ENCODE results near the gene NR2F1.

NR2F1 gene

GRCh38 chr5:93604644-93605515, 21.9 kb downstream of the NR2F1 start:
- DNase-seq (ENCODE audit: low spot score): no peak

DNA sequence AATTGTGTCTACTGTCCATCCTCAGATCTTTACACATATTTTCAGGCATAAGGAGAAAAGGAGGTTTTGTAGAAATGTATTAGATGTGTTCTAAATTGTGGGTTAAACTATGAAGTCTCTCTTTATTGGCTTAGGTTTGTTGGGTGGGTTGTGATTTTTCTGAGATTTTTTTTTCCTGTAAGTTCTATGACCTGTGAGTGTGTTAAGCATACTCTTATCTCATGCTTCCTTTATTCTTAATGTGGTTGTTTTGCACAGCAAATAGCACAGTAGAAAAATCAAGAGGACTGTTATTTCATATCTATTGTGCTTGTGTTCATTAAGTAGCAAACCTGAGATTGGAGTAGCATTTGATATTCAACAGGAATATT, 23.3 kb downstream of the NR2F1 start:
- DNase-seq (ENCODE audit: low spot score): no peak

DNA sequence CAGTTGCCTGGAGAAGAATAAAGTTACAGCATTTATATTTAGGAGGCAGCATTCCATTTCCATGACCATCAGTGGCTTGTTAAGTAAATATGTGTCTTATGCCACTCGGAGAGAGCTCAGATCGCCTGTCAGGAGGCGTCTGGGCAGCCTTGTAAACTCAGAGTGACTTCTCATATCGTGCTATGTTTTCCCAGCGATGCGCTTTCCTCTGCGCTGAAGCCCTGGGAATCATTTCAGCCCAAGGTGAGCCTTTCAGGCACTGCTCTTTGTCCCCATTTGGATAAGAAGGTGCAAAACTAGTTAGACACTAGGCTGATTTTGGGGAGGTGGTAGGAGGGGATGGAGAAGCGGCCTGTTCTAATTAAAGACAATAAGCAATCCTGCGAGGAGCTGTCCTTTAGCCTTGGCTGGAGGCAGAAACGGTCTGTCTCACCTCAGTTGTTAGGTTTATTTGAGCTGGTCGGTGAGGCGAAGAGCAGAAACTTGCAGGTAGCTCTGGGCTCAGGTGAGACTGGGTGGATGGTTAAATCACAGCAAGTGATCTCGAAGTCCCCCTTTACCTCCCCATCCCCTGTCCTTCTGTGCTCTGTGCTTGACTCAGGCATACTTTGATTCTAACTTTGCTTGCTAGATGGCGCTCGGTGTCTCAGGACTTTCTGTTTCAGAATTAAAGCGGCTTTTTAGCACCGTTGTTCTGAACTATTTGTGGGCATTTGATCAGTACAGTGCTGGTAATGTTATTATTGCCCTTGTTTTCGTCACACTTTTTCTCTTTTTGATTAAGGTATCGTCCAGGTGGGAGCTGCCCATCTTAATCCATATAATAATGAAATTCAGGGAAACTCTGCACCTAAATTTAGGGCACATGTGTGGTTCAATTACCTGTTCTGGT, 24.6 kb downstream of the NR2F1 start:
- DNase-seq (ENCODE audit: low spot score): no peak

DNA sequence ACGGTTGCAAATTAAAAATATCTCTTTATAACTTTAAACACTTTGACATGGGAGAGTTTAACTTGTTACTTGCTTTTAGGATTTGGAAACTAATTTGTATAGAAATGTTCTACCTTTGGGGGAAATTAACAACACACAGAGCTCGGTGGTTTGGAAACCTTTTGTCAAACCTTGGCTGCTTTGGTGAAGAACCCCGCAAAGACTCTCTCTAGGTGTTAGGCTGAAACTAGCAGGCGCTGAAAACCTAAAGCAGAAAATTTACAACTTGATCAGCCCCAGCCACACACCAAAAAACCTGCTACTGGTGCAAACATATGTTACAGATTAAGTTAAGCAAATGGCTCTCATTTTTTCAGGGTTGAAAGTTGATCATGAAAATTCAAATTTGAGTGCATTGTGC, 25.8 kb downstream of the NR2F1 start:
- no peak for DNase-seq (ENCODE audit: low spot score)

DNA sequence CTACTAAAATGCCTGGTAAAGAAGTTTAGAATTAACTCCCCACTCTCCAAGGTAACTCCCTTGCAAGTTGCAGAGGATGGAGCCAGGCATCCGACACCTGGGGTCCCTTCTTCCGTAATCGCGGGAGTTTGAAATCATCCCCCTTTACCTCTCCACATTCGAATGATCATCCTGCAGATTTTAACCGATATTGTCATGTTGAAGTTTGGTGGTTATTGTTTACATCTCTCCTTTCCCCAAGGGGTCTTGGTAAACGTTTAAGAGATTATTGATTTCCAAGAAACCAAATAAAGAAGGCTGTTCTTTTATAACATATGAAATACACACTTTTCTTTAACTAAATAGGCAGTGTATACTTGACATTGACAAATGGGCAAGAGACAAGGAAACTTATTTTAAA, 26.7 kb downstream of the NR2F1 start:
- DNase-seq (ENCODE audit: low spot score): no peak

DNA sequence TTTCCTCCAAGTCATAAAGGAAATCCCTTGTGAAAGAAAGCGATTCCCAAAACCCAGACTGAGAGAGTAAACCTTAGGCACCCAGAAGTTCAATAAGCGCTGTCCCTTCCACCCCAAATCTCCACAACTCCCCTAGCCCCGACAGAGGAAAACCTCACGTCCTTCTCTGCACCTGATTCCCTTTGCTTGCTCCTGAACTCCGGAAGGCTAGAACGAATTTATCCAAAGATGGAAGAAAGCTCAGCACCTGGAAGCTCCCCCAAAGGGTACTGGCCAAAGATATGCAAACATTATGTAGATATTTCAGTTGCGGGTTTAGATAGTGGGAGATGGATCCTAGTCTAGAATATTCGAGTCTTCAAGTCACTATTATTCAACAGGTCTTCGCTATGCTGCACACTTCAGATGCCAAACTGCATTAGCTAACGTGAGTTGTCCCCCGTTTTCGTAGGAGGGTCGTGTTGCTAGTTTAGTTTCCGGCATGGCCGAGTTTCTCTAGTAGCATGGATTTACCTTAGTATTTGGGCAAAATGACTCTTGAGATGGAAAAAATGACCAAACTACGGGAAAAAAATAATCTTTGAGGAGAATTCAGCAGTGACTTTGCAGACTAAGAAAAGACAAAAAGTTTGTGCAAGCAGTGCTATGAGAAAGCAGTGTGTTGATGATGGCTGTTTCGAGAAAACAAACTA, 27.7 kb downstream of the NR2F1 start:
- no peak for DNase-seq (ENCODE audit: low spot score)

- DNase-seq (ENCODE audit: low spot score): no peak
Observed at GRCh38 chr5:93611273-93611975, 28.4 kb downstream of the NR2F1 start.

GRCh38 chr5:93611976-93612854, 29.2 kb downstream of the NR2F1 start:
- no peak for DNase-seq (ENCODE audit: low spot score)

- DNase-seq (ENCODE audit: low spot score): no peak
Observed at GRCh38 chr5:93612855-93613243, 29.8 kb downstream of the NR2F1 start.

GRCh38 chr5:93616538-93617174, 33.6 kb downstream of the NR2F1 start:
- DNase-seq (ENCODE audit: low spot score): no peak

DNA sequence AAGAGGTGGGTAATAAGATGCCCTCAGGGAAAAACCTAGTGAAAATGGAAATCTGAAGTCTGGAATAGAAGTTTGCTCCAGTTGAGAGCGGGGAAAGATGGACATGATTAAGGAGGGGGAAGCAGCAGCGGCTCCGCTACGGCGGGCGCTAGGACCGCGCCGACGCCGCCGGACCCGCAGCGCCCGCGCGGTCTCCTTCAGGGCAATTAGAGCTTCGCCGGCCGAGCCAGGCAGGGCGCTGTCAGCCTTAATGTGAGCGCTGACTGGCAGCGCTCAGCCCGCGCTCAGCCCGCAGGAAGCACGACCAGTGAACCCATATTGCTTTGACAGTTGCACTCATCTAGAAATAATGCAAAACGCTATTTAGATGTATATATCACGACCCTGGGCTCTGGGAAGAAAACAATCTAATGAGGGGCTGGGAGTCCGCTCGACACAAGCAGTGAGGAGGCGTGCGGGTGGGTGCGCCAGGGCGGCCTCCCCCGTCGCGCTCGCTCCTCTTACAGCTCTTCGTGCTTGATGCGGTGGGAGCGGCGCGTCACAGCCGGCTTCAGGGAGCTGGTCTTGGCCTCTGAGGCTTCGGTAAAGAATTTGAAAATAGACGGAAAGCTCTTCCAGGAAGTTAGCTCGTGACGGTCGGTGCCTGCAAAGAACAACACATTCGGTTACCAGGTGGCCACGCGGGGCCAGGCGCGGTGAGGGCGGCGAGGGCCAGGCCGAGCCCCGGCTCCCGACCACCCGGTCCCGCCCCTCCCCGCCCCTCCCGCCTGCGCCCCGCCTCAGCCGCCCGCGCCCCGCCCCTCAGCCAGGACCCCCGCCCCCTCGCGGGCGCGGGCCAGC, 37.7 kb downstream of the NR2F1 start:
- DNase-seq (ENCODE audit: low spot score): peak; percentile 75

DNA sequence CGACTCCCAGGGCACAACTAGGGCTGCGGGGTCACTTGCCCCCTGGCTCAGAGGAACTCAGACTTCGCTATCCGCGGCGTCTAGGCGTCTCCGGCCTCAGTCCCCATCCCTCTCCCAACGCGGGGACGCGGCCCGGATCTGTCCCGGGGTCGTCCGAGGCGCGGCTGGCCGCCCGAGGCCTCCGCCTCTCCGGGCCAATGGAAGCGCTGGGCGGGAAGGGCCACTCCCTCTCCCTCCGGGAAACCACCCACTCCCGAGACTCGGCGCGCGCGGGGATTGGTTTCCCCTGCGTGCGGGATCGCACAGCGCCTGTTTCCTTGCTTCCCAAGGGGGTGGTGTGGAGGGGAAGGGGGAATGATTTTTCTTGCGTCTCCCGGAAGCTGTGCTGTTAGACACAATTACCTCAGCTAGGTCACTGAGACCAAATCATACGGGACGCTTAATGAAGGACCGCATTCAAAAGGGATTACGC, 38.3 kb downstream of the NR2F1 start:
- DNase-seq (ENCODE audit: low spot score): peak; percentile 60

DNA sequence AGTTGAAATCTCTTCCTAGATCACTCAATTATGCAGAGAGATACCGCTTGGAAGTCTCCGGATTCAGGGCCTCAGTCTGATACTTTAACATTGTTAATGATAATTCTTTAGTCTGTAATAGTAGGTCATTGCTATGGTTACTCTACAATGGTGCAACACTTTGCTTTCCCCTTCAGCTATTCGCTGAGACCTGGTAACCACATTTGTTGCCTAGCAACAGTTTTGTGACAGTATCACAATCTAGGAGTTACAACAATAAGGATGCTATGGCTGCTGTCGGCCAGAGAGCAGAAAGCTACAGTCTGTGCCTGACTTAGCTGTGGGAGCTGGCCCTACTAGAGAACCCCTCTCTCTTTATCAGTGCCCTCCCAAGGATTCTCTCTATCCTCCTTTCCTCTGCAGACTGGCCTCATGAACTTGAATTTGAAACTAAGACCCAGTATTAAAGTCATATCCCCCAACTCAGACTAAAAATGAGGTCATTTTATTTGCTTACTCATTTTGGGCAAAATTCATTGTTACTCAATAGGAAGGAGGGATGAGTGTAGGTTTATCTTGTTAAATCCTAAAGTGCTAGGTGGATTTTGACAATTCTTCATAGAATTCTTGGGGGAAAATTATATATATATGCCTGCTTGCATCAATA, 39.3 kb downstream of the NR2F1 start:
- DNase-seq (ENCODE audit: low spot score): no peak

GRCh38 chr5:93623153-93623552, 40.1 kb downstream of the NR2F1 start:
- DNase-seq (ENCODE audit: low spot score): no peak

DNA sequence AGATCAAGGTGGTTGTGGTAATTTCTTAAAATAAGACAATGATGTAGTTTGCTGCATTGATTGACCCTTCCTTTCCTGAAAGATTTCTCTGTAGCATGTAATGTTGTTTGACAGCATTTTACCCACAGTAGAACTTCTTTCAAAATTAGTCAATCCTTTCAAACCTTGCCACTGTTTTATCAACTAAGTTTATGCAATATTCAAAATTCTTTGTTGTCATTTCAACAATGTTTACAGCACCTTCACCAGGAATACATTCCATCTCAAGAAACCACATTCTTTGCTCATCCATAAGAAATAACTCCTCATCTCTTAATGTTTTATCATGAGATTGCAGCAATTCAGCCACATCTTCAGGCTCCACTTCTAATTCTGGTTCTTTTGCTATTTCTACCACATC, 43.8 kb downstream of the NR2F1 start:
- no peak for DNase-seq (ENCODE audit: low spot score)

GRCh38 chr5:93632327-93632726, 49.3 kb downstream of the NR2F1 start:
- no peak for DNase-seq (ENCODE audit: low spot score)

DNA sequence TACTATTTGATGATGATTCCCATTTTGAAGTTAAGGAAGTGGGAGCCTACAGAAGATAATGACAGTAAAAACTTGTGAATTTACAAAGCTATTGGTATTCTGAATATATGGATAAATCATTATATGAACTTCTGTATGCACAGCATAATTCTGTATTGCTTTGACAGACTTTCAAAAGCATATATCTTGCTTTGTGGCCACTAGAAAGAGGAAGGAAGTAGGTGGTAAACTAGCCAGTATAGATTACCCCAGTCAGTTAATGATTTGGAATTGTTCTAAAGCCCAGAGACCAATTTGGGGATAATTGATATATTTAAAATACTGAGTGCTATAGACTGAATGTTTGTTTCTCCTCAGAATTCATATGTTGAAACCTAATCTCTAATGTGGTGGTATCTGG, 53.0 kb downstream of the NR2F1 start:
- DNase-seq (ENCODE audit: low spot score): no peak

- DNase-seq (ENCODE audit: low spot score): no peak
Observed at GRCh38 chr5:93636837-93637236, 53.8 kb downstream of the NR2F1 start.

GRCh38 chr5:93637697-93638096, 54.7 kb downstream of the NR2F1 start:
- DNase-seq (ENCODE audit: low spot score): no peak
